GM23338 (cell line): Measurements from ENCODE around the gene PNKP.

ENCODE experiments used
- CREB1 ChIP-seq: fragments of 250-450 bp; sonication (Bioruptor Pico); IDR thresholded peaks from 2 replicates; pipeline ENCODE4 v1.5.0; 2020; ENCODE audit warnings: low read depth, mild to moderate bottlenecking, moderate library complexity
- EZH2 ChIP-seq: fragments of 200-600 bp; sonication (generic); IDR thresholded peaks from one replicate; pipeline ENCODE4 v1.8.0; 2017; ENCODE audit warnings: antibody characterized with exemption, mild to moderate bottlenecking, low read depth; ENCODE audit not compliant: unreplicated experiment
- EZH2phosphoT487 ChIP-seq: fragments of 200-600 bp; sonication (generic); IDR thresholded peaks from one replicate; pipeline ENCODE4 v1.8.1; 2018; ENCODE audit warnings: antibody characterized with exemption; ENCODE audit not compliant: unreplicated experiment
- JUNB ChIP-seq: IDR thresholded peaks from one replicate; pipeline ENCODE4 v1.6.1; 2016; ENCODE audit warnings: antibody characterized with exemption; ENCODE audit not compliant: unreplicated experiment
- NANOG ChIP-seq: IDR thresholded peaks from 2 replicates; pipeline ENCODE4 v1.6.1; 2016; ENCODE audit warnings: antibody characterized with exemption, borderline replicate concordance
- POLR2AphosphoS5 ChIP-seq: IDR thresholded peaks from 2 replicates; pipeline ENCODE4 v1.6.1; 2016; ENCODE audit warnings: antibody characterized with exemption, low read depth
- STAT1 ChIP-seq: IDR thresholded peaks from one replicate; pipeline ENCODE4 v1.6.1; 2016; ENCODE audit warnings: antibody characterized with exemption; ENCODE audit not compliant: unreplicated experiment
- ZNF114 ChIP-seq: fragments of 250-450 bp; sonication (Bioruptor Pico); IDR thresholded peaks from 2 replicates; pipeline ENCODE4 v1.5.0; 2020; ENCODE audit warnings: mild to moderate bottlenecking, moderate library complexity
- ZNF331 ChIP-seq: fragments of 250-450 bp; sonication (Bioruptor Pico); IDR thresholded peaks from 2 replicates; pipeline ENCODE4 v1.5.0; 2020; ENCODE audit warnings: low read depth, mild to moderate bottlenecking, moderate library complexity
- TF ChIP-seq, protein P1 (sequence below), 2 experiments: fragments of 200-600 bp in 1 of 2; sonication (generic) in 1 of 2; conservative IDR thresholded peaks; 2 replicates each; pipeline versions ENCODE4 v1.5.1 to v1.6.1; 2016 to 2017; ENCODE audit warnings: antibody characterized with exemption in 2 of 2, low read depth in 2 of 2, mild to moderate bottlenecking in 2 of 2, moderate library complexity in 1 of 2
- TF ChIP-seq, protein P2 (sequence below): IDR thresholded peaks from one replicate; pipeline ENCODE4 v1.6.1; 2018; ENCODE audit warnings: antibody characterized with exemption; ENCODE audit not compliant: unreplicated experiment
- TF ChIP-seq, protein P3 (sequence below): IDR thresholded peaks from 2 replicates; pipeline ENCODE4 v1.6.1; 2016; ENCODE audit warnings: antibody characterized with exemption
- TF ChIP-seq, protein P4 (sequence below): fragments of 250-450 bp; sonication (Bioruptor Pico); IDR thresholded peaks from 2 replicates; pipeline ENCODE4 v1.5.0; 2020; ENCODE audit warnings: mild to moderate bottlenecking, moderate library complexity

DNA sequence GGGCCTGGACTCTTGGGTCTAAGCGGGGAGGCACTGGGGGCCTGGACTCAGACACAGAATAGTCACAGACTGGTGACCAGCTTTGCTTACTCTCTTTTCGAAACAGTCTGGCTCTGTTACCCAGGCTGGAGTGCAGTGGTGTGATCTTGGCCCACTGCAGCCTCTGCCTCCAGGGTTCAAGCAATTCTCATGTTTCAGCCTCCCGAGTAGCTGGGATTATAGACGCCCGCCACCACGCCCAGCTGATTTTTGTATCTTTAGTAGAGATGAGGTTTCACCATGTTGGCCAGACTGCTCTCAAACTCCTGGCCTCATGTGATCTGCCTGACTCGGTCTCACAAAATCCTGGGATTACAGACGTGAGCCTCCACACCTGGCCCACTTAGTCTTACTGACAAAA, 38.2 kb downstream of the PNKP start:
- TF ChIP-seq, protein P1, sequence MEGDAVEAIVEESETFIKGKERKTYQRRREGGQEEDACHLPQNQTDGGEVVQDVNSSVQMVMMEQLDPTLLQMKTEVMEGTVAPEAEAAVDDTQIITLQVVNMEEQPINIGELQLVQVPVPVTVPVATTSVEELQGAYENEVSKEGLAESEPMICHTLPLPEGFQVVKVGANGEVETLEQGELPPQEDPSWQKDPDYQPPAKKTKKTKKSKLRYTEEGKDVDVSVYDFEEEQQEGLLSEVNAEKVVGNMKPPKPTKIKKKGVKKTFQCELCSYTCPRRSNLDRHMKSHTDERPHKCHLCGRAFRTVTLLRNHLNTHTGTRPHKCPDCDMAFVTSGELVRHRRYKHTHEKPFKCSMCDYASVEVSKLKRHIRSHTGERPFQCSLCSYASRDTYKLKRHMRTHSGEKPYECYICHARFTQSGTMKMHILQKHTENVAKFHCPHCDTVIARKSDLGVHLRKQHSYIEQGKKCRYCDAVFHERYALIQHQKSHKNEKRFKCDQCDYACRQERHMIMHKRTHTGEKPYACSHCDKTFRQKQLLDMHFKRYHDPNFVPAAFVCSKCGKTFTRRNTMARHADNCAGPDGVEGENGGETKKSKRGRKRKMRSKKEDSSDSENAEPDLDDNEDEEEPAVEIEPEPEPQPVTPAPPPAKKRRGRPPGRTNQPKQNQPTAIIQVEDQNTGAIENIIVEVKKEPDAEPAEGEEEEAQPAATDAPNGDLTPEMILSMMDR (conservative IDR thresholded peaks at IDR 0.05; ENCODE audit: low read depth in 2 of 2), result no peak
- TF ChIP-seq, protein P2, sequence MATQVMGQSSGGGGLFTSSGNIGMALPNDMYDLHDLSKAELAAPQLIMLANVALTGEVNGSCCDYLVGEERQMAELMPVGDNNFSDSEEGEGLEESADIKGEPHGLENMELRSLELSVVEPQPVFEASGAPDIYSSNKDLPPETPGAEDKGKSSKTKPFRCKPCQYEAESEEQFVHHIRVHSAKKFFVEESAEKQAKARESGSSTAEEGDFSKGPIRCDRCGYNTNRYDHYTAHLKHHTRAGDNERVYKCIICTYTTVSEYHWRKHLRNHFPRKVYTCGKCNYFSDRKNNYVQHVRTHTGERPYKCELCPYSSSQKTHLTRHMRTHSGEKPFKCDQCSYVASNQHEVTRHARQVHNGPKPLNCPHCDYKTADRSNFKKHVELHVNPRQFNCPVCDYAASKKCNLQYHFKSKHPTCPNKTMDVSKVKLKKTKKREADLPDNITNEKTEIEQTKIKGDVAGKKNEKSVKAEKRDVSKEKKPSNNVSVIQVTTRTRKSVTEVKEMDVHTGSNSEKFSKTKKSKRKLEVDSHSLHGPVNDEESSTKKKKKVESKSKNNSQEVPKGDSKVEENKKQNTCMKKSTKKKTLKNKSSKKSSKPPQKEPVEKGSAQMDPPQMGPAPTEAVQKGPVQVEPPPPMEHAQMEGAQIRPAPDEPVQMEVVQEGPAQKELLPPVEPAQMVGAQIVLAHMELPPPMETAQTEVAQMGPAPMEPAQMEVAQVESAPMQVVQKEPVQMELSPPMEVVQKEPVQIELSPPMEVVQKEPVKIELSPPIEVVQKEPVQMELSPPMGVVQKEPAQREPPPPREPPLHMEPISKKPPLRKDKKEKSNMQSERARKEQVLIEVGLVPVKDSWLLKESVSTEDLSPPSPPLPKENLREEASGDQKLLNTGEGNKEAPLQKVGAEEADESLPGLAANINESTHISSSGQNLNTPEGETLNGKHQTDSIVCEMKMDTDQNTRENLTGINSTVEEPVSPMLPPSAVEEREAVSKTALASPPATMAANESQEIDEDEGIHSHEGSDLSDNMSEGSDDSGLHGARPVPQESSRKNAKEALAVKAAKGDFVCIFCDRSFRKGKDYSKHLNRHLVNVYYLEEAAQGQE, result no peak
- TF ChIP-seq, protein P3, sequence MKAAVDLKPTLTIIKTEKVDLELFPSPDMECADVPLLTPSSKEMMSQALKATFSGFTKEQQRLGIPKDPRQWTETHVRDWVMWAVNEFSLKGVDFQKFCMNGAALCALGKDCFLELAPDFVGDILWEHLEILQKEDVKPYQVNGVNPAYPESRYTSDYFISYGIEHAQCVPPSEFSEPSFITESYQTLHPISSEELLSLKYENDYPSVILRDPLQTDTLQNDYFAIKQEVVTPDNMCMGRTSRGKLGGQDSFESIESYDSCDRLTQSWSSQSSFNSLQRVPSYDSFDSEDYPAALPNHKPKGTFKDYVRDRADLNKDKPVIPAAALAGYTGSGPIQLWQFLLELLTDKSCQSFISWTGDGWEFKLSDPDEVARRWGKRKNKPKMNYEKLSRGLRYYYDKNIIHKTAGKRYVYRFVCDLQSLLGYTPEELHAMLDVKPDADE, result no peak
- TF ChIP-seq EZH2phosphoT487, result no peak
- no peak for TF ChIP-seq POLR2AphosphoS5
- TF ChIP-seq, protein P4, sequence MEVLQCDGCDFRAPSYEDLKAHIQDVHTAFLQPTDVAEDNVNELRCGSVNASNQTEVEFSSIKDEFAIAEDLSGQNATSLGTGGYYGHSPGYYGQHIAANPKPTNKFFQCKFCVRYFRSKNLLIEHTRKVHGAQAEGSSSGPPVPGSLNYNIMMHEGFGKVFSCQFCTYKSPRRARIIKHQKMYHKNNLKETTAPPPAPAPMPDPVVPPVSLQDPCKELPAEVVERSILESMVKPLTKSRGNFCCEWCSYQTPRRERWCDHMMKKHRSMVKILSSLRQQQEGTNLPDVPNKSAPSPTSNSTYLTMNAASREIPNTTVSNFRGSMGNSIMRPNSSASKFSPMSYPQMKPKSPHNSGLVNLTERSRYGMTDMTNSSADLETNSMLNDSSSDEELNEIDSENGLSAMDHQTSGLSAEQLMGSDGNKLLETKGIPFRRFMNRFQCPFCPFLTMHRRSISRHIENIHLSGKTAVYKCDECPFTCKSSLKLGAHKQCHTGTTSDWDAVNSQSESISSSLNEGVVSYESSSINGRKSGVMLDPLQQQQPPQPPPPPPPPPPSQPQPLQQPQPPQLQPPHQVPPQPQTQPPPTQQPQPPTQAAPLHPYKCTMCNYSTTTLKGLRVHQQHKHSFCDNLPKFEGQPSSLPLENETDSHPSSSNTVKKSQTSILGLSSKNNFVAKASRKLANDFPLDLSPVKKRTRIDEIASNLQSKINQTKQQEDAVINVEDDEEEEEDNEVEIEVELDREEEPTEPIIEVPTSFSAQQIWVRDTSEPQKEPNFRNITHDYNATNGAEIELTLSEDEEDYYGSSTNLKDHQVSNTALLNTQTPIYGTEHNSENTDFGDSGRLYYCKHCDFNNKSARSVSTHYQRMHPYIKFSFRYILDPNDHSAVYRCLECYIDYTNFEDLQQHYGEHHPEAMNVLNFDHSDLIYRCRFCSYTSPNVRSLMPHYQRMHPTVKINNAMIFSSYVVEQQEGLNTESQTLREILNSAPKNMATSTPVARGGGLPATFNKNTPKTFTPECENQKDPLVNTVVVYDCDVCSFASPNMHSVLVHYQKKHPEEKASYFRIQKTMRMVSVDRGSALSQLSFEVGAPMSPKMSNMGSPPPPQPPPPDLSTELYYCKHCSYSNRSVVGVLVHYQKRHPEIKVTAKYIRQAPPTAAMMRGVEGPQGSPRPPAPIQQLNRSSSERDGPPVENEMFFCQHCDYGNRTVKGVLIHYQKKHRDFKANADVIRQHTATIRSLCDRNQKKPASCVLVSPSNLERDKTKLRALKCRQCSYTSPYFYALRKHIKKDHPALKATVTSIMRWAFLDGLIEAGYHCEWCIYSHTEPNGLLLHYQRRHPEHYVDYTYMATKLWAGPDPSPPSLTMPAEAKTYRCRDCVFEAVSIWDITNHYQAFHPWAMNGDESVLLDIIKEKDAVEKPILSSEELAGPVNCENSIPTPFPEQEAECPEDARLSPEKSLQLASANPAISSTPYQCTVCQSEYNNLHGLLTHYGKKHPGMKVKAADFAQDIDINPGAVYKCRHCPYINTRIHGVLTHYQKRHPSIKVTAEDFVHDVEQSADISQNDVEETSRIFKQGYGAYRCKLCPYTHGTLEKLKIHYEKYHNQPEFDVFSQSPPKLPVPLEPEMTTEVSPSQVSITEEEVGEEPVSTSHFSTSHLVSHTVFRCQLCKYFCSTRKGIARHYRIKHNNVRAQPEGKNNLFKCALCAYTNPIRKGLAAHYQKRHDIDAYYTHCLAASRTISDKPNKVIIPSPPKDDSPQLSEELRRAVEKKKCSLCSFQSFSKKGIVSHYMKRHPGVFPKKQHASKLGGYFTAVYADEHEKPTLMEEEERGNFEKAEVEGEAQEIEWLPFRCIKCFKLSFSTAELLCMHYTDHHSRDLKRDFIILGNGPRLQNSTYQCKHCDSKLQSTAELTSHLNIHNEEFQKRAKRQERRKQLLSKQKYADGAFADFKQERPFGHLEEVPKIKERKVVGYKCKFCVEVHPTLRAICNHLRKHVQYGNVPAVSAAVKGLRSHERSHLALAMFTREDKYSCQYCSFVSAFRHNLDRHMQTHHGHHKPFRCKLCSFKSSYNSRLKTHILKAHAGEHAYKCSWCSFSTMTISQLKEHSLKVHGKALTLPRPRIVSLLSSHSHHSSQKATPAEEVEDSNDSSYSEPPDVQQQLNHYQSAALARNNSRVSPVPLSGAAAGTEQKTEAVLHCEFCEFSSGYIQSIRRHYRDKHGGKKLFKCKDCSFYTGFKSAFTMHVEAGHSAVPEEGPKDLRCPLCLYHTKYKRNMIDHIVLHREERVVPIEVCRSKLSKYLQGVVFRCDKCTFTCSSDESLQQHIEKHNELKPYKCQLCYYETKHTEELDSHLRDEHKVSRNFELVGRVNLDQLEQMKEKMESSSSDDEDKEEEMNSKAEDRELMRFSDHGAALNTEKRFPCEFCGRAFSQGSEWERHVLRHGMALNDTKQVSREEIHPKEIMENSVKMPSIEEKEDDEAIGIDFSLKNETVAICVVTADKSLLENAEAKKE (CRISPR knock-in tag), result no peak
- TF ChIP-seq NANOG, result no peak
- no peak for TF ChIP-seq CREB1 (CRISPR knock-in tag)
- no peak for TF ChIP-seq ZNF331 (CRISPR knock-in tag)
- no peak for TF ChIP-seq EZH2
- TF ChIP-seq JUNB, result no peak
- TF ChIP-seq ZNF114 (CRISPR knock-in tag), result no peak
- TF ChIP-seq STAT1, result no peak
